Ovary (tissue), 3 donors: Measurements from ENCODE around the gene DAB1.

Experiments used
- CTCF ChIP-seq, 3 donors: fragments of 450-650 bp in 2 of 3; fragments of 200-600 bp in 1 of 3; IDR thresholded peaks; one replicate each; pipeline versions ENCODE4 v1.5.1 to v1.8.0; 2016 to 2022; ENCODE audit warnings: antibody characterized with exemption in 3 of 3, mild to moderate bottlenecking in 1 of 3
- EP300 ChIP-seq: sonication (generic); formaldehyde crosslinking; IDR thresholded peaks from one replicate; pipeline ENCODE4 v1.6.1; 2017; ENCODE audit warnings: antibody characterized with exemption
- POLR2A ChIP-seq: fragments of 450-650 bp; IDR thresholded peaks from one replicate; pipeline ENCODE4 v1.6.1; 2017; ENCODE audit warnings: antibody characterized with exemption, mild to moderate bottlenecking, moderate library complexity
- donor health status: DM: no; HTN: no; CAD: no.

GRCh38 chr1:57277681-57278080 lies 146.2 kb downstream of the DAB1 start:
- no peak for TF ChIP-seq POLR2A
- TF ChIP-seq CTCF (IDR thresholded peaks at IDR 0.05), result no peak
- no peak for TF ChIP-seq EP300
